ENCODE data around the gene TBX18.

Gene TBX18

GRCh38 chr6:84772428-84773132 lies 8.2 kb upstream of the TBX18 start:
- no peak for DNase-seq

GRCh38 chr6:84771756-84772356 lies 7.5 kb upstream of the TBX18 start:
- no peak for DNase-seq

GRCh38 chr6:84771125-84771755 lies 6.8 kb upstream of the TBX18 start:
- no peak for DNase-seq

GRCh38 chr6:84770521-84770920 lies 6.1 kb upstream of the TBX18 start:
- no peak for DNase-seq

GRCh38 chr6:84769306-84769705 lies 4.9 kb upstream of the TBX18 start:
- no peak for DNase-seq

- DNase-seq = no peak
Observed at GRCh38 chr6:84768442-84769174, 4.2 kb upstream of the TBX18 start.

GRCh38 chr6:84767526-84768201 lies 3.3 kb upstream of the TBX18 start:
- no peak for DNase-seq

GRCh38 chr6:84766799-84767525 lies 2.6 kb upstream of the TBX18 start:
- no peak for DNase-seq

- DNase-seq = no peak
Observed at GRCh38 chr6:84766118-84766798, 1.9 kb upstream of the TBX18 start.

- DNase-seq = no peak
Observed at GRCh38 chr6:84763886-84764331, 489 bp downstream of the TBX18 start.

- DNase-seq = no peak
Observed at GRCh38 chr6:84763003-84763885, 1.2 kb downstream of the TBX18 start.

GRCh38 chr6:84762220-84763002 lies 2.0 kb downstream of the TBX18 start:
- DNase-seq = no peak

GRCh38 chr6:84758486-84758885 lies 5.9 kb downstream of the TBX18 start:
- no peak for DNase-seq

- DNase-seq = no peak
Observed at GRCh38 chr6:84756877-84757276, 7.5 kb downstream of the TBX18 start.

- DNase-seq = no peak
Observed at GRCh38 chr6:84756466-84756865, 7.9 kb downstream of the TBX18 start.

- DNase-seq = no peak
Observed at GRCh38 chr6:84753173-84753572, 11.2 kb downstream of the TBX18 start.

GRCh38 chr6:84752118-84752850 lies 12.1 kb downstream of the TBX18 start:
- DNase-seq = no peak

- DNase-seq = no peak
Observed at GRCh38 chr6:84749181-84749580, 15.2 kb downstream of the TBX18 start.

- DNase-seq = no peak
Observed at GRCh38 chr6:84748376-84748775, 16.0 kb downstream of the TBX18 start.
